LoVo (cell line): ENCODE results near the gene DNAAF5.
"Not testable (repeated sequence)": the region's sequence is repeated elsewhere in the genome, so short reads cannot be mapped to it uniquely, and the experiment has no call there.

Experiments
- DNase-seq: peaks from one replicate; pipeline ENCODE4 v3.0.0-alpha.2; 2016; ENCODE audit warnings: low spot score

The DNAAF5 gene

GRCh38 chr7:730501-731439 lies 4.3 kb downstream of the DNAAF5 start:
- no peak for DNase-seq

GRCh38 chr7:731440-732085 lies 5.1 kb downstream of the DNAAF5 start:
- no peak for DNase-seq

- DNase-seq = no peak
Measured at GRCh38 chr7:732094-732541, 5.6 kb downstream of the DNAAF5 start.

DNA sequence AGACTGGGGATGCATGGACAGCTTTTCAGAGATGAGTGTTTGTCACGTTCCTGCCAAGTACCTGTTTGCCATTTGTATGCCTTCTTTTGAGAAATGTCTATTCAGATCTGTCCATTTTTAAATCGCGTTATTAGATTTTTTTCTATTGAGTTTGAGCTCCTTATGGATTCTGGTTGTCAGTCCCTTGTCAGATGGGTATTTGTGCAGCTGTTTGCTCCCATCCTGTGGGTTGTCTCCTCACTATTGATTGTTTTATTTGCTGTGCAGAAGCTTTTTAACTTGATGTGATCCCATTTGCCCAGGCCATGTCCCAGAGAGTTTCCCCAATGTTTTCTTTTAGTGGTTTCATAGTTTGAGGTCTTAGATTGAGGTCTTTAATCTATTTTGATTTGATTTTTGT lies 6.1 kb downstream of the DNAAF5 start:
- no peak for DNase-seq

DNA sequence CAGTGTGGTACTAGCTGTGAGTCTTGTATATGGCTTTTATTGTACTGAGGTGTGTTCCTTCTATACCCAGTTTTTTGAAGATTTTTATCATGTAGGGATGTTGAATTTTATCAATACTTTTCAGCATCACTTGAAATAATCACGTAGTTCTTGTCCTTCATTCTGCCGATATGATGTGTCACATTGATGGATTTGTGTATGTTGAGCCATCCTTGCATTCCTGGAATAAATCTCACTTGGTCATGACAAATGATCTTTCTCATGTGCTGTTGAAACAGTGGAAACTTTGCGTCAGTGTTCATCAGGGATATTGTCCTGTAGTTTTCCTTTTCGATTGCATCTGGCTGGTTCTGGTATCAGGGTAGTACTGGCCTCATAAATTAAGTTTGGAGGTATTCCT lies 7.7 kb downstream of the DNAAF5 start:
- DNase-seq = no peak

DNA sequence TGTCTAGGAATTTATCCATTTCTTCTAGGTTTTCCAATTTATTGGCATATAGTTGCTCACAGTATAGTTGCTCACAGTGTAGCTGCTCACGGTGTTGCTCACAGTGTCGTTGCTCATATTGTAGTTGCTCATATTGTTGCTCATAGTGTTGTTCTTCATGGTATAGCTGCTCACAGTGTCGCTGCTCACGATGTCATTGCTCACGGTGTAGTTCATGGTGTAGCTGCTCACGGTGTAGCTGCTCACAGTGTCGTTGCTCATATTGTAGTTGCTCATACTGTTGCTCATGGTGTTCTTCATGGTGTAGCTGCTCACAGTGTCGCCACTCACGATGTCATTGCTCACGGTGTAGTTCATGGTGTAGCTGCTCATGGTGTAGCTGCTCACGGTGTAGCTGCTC lies 8.3 kb downstream of the DNAAF5 start:
- DNase-seq = no peak

DNA sequence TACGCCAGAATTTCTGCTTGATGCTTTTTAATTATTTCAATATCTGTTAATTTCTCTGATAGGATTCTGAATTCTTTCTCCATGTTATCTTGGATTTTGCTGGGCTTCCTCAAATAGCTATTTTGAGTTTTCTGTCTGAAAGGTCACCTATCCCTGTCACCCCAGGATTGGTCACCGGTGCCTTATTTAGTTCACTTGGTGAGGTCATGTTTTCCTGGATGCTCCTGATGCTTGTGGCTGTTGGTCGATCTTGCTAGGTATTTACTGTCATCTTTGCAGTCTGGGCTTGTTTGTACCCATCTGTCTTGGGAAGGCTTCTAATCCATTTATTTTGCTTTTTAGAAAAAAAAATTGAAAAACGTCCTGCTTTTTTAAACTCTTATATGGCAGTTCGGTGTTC lies 11.7 kb downstream of the DNAAF5 start:
- DNase-seq = no peak

- no peak for DNase-seq
Measured at GRCh38 chr7:738723-739454, 12.4 kb downstream of the DNAAF5 start.

GRCh38 chr7:739455-739982 lies 13.0 kb downstream of the DNAAF5 start:
- no peak for DNase-seq

GRCh38 chr7:739983-740942 lies 13.8 kb downstream of the DNAAF5 start:
- DNase-seq = no peak

DNA sequence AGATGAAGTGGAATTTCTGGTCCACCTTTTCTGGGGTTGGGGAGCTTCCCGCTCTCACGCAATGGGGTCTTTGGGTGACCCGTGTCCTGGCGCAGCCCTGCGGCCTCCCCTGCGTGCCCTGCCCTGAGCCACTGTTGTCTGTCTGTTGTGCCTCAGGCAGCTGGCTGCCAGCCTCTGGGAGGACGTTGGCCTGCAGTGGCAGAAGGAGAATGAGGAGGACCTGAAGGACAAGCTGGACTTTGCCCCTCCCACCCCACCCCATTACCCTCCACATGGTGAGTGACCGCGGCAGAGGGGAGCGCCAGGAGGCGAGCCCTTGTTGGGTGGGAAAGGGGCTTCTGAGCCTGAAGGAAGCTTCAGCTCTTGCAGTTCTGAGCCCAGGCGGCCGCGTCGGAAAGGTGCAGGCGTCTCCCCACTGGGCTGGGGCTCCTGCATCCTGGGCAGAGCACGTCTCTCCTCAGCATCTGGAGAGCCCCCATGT lies 14.7 kb downstream of the DNAAF5 start:
- no peak for DNase-seq

DNA sequence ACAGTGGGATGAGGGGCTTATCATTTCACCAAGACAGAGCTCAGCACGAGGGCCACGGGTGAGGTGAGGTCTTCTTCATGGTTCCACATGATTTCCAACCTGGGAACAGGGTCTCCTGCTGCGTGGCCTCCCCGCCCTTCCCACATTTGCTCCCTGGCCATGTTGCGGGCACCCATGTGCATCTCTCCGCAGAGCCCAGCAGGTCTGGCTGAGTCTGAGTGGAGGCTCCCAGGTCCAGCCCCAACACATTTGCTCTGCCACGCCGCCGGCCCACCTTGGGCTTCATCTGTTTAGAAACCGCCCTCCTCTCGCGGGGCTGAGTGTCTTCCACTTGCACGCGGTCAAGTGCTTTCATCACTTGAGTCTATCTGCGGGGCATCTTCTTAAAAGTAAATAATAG lies 15.4 kb downstream of the DNAAF5 start:
- no peak for DNase-seq

GRCh38 chr7:742791-743190 lies 16.3 kb downstream of the DNAAF5 start:
- DNase-seq = no peak

DNA sequence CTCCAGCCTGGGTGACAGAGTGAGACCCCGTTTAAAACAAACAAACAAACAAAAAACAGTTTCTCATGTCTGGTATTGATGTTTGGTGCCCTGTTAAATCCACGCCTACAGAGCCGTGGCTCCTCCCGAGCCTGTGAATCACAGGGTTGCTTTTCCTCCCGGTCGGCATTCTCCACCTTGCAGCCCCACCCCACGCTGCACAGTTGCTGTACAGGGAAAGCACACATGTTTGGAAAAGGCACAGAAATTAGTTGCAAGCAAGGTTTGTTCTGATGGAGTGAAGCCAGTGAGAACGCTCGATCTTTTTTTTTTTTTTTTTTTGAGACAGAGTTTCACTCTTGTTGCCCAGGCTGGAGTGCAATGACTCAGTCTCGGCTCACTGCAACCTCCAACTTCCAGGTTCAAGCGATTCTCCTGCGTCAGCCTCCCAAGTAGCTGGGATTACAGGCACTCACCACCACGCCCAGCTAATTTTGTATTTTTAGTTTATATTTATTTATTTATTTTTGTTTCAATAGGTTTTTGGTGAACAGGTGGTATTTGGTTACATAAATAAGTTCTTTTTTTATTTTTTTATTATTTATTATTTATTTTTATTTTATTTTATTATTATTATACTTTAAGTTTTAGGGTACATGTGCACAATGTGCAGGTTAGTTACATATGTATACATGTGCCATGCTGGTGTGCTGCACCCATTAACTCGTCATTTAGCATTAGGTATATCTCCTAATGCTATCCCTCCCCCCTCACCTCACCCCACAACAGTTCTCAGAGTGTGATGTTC lies 17.0 kb downstream of the DNAAF5 start:
- DNase-seq = not testable (repeated sequence)

DNA sequence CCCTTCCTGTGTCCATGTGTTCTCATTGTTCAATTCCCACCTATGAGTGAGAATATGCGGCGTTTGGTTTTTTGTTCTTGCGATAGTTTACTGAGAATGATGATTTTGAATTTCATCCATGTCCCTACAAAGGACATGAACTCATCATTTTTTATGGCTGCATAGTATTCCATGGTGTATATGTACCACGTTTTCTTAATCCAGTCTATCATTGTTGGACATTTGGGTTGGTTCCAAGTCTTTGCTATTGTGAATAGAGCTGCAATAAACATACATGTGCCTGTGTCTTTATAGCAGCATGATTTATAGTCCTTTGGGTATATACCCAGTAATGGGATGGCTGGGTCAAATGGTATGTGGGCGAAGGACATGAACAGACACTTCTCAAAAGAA lies 17.6 kb downstream of the DNAAF5 start:
- not testable (repeated sequence) for DNase-seq

DNA sequence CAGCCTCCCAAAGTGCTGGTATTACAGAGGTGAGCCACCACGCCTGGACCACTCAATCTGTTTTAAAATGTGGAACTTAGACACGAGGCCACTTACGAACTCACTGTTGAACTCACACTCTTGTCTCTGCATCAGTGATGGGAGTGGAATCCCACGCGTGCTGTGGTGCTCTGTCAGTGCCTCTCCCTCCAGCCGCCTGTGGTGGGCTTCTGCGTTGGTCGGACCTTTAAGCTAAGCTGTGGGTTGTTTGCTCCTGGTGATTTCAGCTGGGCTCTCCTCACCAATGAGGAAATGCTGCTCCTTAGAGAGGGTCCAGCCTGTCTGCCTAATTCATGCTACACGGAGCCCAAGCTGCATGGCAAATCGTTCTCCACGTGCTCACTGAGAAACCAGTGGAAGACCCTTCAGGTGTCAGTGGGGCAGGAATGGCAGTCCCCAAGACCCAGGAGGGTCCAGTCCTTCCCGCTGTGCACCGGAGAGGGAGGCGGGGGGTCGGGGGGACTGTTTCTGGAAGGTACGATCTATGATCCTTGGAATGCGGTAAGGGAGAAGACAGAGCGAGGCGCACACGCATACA lies 18.4 kb downstream of the DNAAF5 start:
- no peak for DNase-seq

DNA sequence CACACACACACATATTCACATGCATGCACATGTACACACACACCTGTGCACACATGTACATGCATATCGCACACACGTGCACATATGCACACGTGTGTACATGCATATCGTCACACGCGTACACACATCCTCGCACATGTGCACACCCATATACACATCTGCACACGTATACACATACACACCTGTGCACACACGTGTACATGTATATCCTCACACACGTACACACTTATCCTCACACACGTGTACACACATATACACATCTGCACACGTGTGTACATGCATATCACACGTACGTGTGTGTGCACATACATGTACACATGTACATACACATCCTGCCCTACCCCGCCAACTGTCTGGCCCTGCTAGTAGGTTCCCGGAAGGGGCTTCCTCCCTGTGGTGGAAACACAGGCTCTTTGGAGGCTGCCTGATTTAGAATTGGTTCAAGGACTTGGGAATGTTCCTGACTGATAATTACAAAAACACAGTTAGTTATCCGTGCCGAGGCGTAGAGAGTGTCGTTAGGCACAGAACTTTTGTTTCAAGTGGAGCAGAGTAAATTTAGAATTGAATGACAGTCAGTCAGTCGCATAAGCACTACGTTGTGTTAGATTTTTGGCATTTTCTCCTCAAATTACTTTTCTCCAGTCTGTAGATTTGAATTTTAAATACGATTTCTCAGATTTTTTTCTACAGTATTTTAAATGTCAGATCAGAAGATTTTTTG lies 19.1 kb downstream of the DNAAF5 start:
- DNase-seq = no peak

GRCh38 chr7:746155-747061 lies 19.9 kb downstream of the DNAAF5 start:
- DNase-seq = no peak
